Measurements from ENCODE around the gene IFT122. TPM values are rescaled to one million over a fixed set of nuclear protein-coding genes. Genes with fewer than 3 reads are reported as not detected.

Gene IFT122
- total RNA-seq, 2 experiments from 2014 or later, result 21.6 to 37.0 TPM

GRCh38 chr3:129527262-129527661, 87.2 kb downstream of the IFT122 start:
- Histone ChIP-seq H4K20me1 (ENCODE audit: insufficient read depth, low read length) (no peaks in the 10 kb centered on the region), H3K4me1 (ENCODE audit: insufficient read depth, low read length, poor library complexity, severe bottlenecking) (peaks cover 12% of the 10 kb centered on the region), H3K79me2 (ENCODE audit: insufficient read depth, low read depth, low read length) (no peaks in the 10 kb centered on the region), H2AFZ (ENCODE audit: low read length) (no peak overlapping the region), H3K4me3 (ENCODE audit: low read depth, low read length, poor library complexity, severe bottlenecking) (no peak overlapping the region), H3K4me2 (ENCODE audit: low read length) (no peak overlapping the region), H3K9me3 (ENCODE audit: low read length) (no peaks in the 10 kb centered on the region), H3K27ac (ENCODE audit: low read depth, low read length, poor library complexity, severe bottlenecking) (no peak overlapping the region), H3K36me3 (ENCODE audit: insufficient read depth, low read length) (no peaks in the 10 kb centered on the region), H3K9me2 (ENCODE audit: insufficient read depth, low read length) (no peaks in the 10 kb centered on the region)
- no TSS peak for BruUV-seq (replicated peaks)
- intact Hi-C loops (cut with micrococcal nuclease; ENCODE audit: unreplicated experiment), result no loop called here
- DNase-seq (ENCODE audit: low spot score), result no peak
- CTCF ChIA-PET (ENCODE audit: unreplicated experiment), result no interaction called here
- POLR2A ChIA-PET, result interaction anchor here (0.7 kb wide), 1 partner anchor 9 kb away, joined by 4 read pairs; no protein-coding TSS in a partner anchor
- TF ChIP-seq EZH2phosphoT487 (IDR thresholded peaks at IDR 0.05; ENCODE audit: borderline replicate concordance, low read depth, low read length) (no peak), CTCF (conservative IDR thresholded peaks at IDR 0.05; ENCODE audit: low read length) (no peak)

- Histone ChIP-seq H3K9me2 (ENCODE audit: insufficient read depth, low read length) (no peaks in the 10 kb centered on the region), H3K27ac (ENCODE audit: low read depth, low read length, poor library complexity, severe bottlenecking) (no peak within 1 kb of the TSS), H3K4me2 (ENCODE audit: low read length) (no peak within 1 kb of the TSS), H3K79me2 (ENCODE audit: insufficient read depth, low read depth, low read length) (no peaks in the 10 kb centered on the region), H2AFZ (ENCODE audit: low read length) (no peak within 1 kb of the TSS), H4K20me1 (ENCODE audit: insufficient read depth, low read length) (no peaks in the 10 kb centered on the region), H3K9me3 (ENCODE audit: low read length) (no peaks in the 10 kb centered on the region), H3K36me3 (ENCODE audit: insufficient read depth, low read length) (no peaks in the 10 kb centered on the region), H3K4me3 (ENCODE audit: low read depth, low read length, poor library complexity, severe bottlenecking) (no peak within 1 kb of the TSS), H3K4me1 (ENCODE audit: insufficient read depth, low read length, poor library complexity, severe bottlenecking) (peaks cover 12% of the 10 kb centered on the region)
- BruUV-seq (replicated peaks), result no TSS peak
- TF ChIP-seq EZH2phosphoT487 (IDR thresholded peaks at IDR 0.05; ENCODE audit: borderline replicate concordance, low read depth, low read length) (no peak), CTCF (conservative IDR thresholded peaks at IDR 0.05; ENCODE audit: low read length) (no peak)
- POLR2A ChIA-PET, result no interaction called here
- DNase-seq (ENCODE audit: low spot score), result no peak
- intact Hi-C loops (cut with micrococcal nuclease; ENCODE audit: unreplicated experiment), result no loop called here
- CTCF ChIA-PET (ENCODE audit: unreplicated experiment), result interaction anchor here (1.0 kb wide), 1 partner anchor 17 kb away, joined by 5 read pairs; no protein-coding TSS in a partner anchor
Measured at GRCh38 chr3:129528589-129529100, 88.6 kb downstream of the IFT122 start, which contains the start of gene RHO. Gene RHO, plus strand, starts transcription at chr3:129528639. Its CDS starts 95 bp downstream, at chr3:129528734.

DNA sequence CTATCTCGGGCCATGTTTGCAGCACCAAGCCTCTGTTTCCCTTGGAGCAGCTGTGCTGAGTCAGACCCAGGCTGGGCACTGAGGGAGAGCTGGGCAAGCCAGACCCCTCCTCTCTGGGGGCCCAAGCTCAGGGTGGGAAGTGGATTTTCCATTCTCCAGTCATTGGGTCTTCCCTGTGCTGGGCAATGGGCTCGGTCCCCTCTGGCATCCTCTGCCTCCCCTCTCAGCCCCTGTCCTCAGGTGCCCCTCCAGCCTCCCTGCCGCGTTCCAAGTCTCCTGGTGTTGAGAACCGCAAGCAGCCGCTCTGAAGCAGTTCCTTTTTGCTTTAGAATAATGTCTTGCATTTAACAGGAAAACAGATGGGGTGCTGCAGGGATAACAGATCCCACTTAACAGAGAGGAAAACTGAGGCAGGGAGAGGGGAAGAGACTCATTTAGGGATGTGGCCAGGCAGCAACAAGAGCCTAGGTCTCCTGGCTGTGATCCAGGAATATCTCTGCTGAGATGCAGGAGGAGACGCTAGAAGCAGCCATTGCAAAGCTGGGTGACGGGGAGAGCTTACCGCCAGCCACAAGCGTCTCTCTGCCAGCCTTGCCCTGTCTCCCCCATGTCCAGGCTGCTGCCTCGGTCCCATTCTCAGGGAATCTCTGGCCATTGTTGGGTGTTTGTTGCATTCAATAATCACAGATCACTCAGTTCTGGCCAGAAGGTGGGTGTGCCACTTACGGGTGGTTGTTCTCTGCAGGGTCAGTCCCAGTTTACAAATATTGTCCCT, 89.6 kb downstream of the IFT122 start:
- DNase-seq (ENCODE audit: low spot score), result no peak
- ChIA-PET POLR2A (no interaction called here), CTCF (ENCODE audit: unreplicated experiment) (no interaction called here)
- H3K79me2 ChIP-seq (ENCODE audit: insufficient read depth, low read depth, low read length), result no peaks in the 10 kb centered on the region
- H3K4me1 ChIP-seq (ENCODE audit: insufficient read depth, low read length, poor library complexity, severe bottlenecking), result peaks cover 12% of the 10 kb centered on the region
- no peaks in the 10 kb centered on the region for H3K36me3 ChIP-seq (ENCODE audit: insufficient read depth, low read length)
- no peak overlapping the region for H2AFZ ChIP-seq (ENCODE audit: low read length)
- intact Hi-C loops (cut with micrococcal nuclease; ENCODE audit: unreplicated experiment), result no loop called here
- BruUV-seq (replicated peaks), result no TSS peak
- H3K9me3 ChIP-seq (ENCODE audit: low read length), result no peaks in the 10 kb centered on the region
- H3K4me2 ChIP-seq (ENCODE audit: low read length), result no peak overlapping the region
- no peak overlapping the region for H3K27ac ChIP-seq (ENCODE audit: low read depth, low read length, poor library complexity, severe bottlenecking)
- H3K4me3 ChIP-seq (ENCODE audit: low read depth, low read length, poor library complexity, severe bottlenecking), result no peak overlapping the region
- no peak for TF ChIP-seq CTCF (conservative IDR thresholded peaks at IDR 0.05; ENCODE audit: low read length)
- TF ChIP-seq EZH2phosphoT487 (IDR thresholded peaks at IDR 0.05; ENCODE audit: borderline replicate concordance, low read depth, low read length), result no peak
- H4K20me1 ChIP-seq (ENCODE audit: insufficient read depth, low read length), result no peaks in the 10 kb centered on the region
- no peaks in the 10 kb centered on the region for H3K9me2 ChIP-seq (ENCODE audit: insufficient read depth, low read length)
